ENCODE data around the gene GPR15LG.

Gene GPR15LG

GRCh38 chr10:84212014-84212413 is 38.4 kb downstream of the GPR15LG start:
- TF ChIP-seq CTCF (IDR thresholded peaks at IDR 0.05; ENCODE audit: extremely low read depth, missing control alignments): no peak
- no peak for DNase-seq (ENCODE audit: low spot score)

- no peak for DNase-seq (ENCODE audit: low spot score)
- TF ChIP-seq CTCF (IDR thresholded peaks at IDR 0.05; ENCODE audit: extremely low read depth, missing control alignments): no peak
Measured at GRCh38 chr10:84213076-84213475, 39.5 kb downstream of the GPR15LG start.

GRCh38 chr10:84214046-84214572 is 40.5 kb downstream of the GPR15LG start:
- TF ChIP-seq CTCF (IDR thresholded peaks at IDR 0.05; ENCODE audit: extremely low read depth, missing control alignments): no peak
- DNase-seq (ENCODE audit: low spot score): no peak

GRCh38 chr10:84214612-84215235 is 41.1 kb downstream of the GPR15LG start:
- TF ChIP-seq CTCF (IDR thresholded peaks at IDR 0.05; ENCODE audit: extremely low read depth, missing control alignments): peak; percentile 78
- DNase-seq (ENCODE audit: low spot score): peak; percentile 67

- TF ChIP-seq CTCF (IDR thresholded peaks at IDR 0.05; ENCODE audit: extremely low read depth, missing control alignments): no peak
- DNase-seq (ENCODE audit: low spot score): no peak
Measured at GRCh38 chr10:84216834-84217233, 43.2 kb downstream of the GPR15LG start.

DNA sequence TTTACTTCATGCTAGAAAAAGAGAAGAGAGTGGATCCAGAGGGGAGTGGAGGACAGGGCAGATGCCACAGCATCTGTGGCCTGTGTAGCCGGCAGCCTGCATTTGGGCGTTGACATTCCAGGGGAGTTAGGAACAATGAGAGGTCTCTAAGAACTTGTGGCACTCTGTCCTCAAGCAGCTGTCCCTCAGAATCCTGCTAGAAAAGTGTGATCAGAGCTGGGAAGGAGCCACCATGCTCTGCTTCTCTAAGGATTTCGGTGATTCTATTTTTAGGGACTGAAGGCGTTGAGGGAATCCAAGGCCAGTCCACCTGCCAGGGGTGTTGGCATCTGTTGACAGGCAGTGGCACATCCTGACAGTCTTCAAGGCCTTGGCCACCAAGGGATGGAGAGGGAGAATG is 44.1 kb downstream of the GPR15LG start:
- DNase-seq (ENCODE audit: low spot score): no peak
- no peak for TF ChIP-seq CTCF (IDR thresholded peaks at IDR 0.05; ENCODE audit: extremely low read depth, missing control alignments)

DNA sequence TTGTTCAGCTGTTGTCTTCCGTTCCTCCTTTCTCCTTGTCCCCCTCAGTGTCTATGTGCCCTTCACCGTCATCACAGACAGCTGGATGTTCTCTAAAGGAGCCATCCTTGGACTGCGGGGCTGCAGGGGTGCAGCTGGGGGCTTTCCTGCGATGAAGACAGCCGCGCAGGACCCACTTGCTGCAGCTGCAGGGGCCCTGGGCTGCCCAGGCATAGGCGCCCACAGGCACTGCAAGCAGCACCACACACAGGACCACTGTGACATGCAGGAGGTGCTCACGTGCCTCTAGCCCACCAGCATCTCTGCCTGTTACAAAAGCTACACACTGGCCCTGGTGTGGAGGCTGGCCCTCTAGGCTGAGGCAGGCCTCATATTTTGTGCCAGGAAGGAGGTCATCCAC is 48.3 kb downstream of the GPR15LG start:
- no peak for DNase-seq (ENCODE audit: low spot score)
- no peak for TF ChIP-seq CTCF (IDR thresholded peaks at IDR 0.05; ENCODE audit: extremely low read depth, missing control alignments)
